ENCODE data around the gene ID1. TPM values are rescaled to one million over a fixed set of nuclear protein-coding genes. Genes with fewer than 3 reads are reported as not detected.

The ID1 gene
- total and polyA plus RNA-seq, 2 of the 13 experiments (the other 11 are each of a cell fraction or from before 2014, with no cell fraction given): 320 to 419 TPM

DNA sequence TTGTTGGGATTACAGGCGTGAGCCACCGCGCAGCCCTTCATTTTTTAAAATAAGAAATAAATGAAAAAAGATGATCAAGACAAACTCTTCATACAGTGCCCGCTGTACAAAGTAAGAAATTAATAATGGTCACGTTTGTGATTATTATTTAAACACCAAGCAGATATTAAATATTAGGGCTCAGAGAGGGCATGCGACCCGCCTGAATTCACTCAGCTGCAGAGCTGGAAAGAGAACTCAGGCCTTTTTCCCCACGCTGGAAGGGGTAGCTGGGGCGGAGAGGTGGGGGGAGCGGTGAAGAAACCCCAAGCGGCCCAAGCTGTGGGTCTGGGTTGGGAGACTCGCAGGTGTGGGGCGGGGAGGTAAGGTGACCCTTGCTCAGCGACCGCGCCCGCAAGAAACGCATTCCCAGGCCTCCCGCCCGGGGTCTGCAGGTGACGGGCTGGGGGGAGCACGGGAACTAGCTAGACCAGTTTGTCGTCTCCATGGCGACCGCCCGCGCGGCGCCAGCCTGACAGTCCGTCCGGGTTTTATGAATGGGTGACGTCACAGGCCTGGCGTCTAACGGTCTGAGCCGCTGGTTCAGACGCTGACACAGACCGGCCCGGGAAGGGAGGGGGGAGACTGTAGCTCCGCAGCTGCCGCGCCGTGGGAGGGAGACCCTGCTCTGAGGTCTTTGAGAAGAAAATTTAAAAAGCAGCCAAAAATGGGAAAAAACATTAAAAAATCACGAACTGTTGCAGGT is 1.1 kb upstream of the ID1 start (continued):
- TF ChIP-seq, protein P1, sequence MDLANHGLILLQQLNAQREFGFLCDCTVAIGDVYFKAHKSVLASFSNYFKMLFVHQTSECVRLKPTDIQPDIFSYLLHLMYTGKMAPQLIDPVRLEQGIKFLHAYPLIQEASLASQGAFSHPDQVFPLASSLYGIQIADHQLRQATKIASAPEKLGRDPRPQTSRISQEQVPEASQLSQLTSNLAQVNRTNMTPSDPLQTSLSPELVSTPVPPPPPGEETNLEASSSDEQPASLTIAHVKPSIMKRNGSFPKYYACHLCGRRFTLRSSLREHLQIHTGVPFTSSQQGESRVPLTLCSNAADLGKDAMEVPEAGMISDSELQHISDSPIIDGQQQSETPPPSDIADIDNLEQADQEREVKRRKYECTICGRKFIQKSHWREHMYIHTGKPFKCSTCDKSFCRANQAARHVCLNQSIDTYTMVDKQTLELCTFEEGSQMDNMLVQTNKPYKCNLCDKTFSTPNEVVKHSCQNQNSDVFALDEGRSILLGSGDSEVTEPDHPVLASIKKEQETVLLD (CRISPR knock-in tag; IDR thresholded peaks at IDR 0.05; ENCODE audit: low read depth): peak; percentile 82
- TF ChIP-seq RELA (CRISPR knock-in tag; IDR thresholded peaks at IDR 0.05): peak; percentile 91
- TF ChIP-seq NRL (CRISPR knock-in tag; IDR thresholded peaks at IDR 0.05; ENCODE audit: borderline replicate concordance): peak; percentile 97
- peak; percentile 80; the same call in 1 of the 2 replicates for TF ChIP-seq ZMAT3 (CRISPR knock-in tag; conservative IDR thresholded peaks at IDR 0.05)
- 0 out of 2 replicates have a peak, but pooled peaks have one; percentile 53 for TF ChIP-seq CHCHD3 (CRISPR knock-in tag; IDR thresholded peaks at IDR 0.05)
- peak; percentile 99 for TF ChIP-seq MED1 (CRISPR knock-in tag; IDR thresholded peaks at IDR 0.05)
- peak; percentile 98 for TF ChIP-seq ZMYM3 (CRISPR knock-in tag; IDR thresholded peaks at IDR 0.05)
- no peak; the same call in 1 of the 2 replicates for TF ChIP-seq ZNF784 (CRISPR knock-in tag; IDR thresholded peaks at IDR 0.05; ENCODE audit: borderline replicate concordance)
- TF ChIP-seq TBL1XR1 (IDR thresholded peaks at IDR 0.05; ENCODE audit: borderline replicate concordance, low read length, partially characterized antibody): peak; percentile 94
- TF ChIP-seq ZNF709 (CRISPR knock-in tag; IDR thresholded peaks at IDR 0.05): no peak
- TF ChIP-seq ZNF138 (CRISPR knock-in tag; IDR thresholded peaks at IDR 0.05; ENCODE audit: low read depth): peak; percentile 87; the same call in 1 of the 2 replicates
- peak; percentile 87; the same call in 1 of the 2 replicates for TF ChIP-seq ZNF513 (CRISPR knock-in tag; conservative IDR thresholded peaks at IDR 0.05)
- TF ChIP-seq ATAD3A (CRISPR knock-in tag; IDR thresholded peaks at IDR 0.05): no peak
- TF ChIP-seq, protein P2, sequence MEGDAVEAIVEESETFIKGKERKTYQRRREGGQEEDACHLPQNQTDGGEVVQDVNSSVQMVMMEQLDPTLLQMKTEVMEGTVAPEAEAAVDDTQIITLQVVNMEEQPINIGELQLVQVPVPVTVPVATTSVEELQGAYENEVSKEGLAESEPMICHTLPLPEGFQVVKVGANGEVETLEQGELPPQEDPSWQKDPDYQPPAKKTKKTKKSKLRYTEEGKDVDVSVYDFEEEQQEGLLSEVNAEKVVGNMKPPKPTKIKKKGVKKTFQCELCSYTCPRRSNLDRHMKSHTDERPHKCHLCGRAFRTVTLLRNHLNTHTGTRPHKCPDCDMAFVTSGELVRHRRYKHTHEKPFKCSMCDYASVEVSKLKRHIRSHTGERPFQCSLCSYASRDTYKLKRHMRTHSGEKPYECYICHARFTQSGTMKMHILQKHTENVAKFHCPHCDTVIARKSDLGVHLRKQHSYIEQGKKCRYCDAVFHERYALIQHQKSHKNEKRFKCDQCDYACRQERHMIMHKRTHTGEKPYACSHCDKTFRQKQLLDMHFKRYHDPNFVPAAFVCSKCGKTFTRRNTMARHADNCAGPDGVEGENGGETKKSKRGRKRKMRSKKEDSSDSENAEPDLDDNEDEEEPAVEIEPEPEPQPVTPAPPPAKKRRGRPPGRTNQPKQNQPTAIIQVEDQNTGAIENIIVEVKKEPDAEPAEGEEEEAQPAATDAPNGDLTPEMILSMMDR (CRISPR knock-in tag; IDR thresholded peaks at IDR 0.05): peak; percentile 49; the same call in 1 of the 2 replicates
- peak; percentile 97 for TF ChIP-seq ZNF572 (CRISPR knock-in tag; IDR thresholded peaks at IDR 0.05)
- TF ChIP-seq ZNF263 (CRISPR knock-in tag; IDR thresholded peaks at IDR 0.05): peak; percentile 84
- TF ChIP-seq SIX1 (CRISPR knock-in tag; IDR thresholded peaks at IDR 0.05; ENCODE audit: borderline replicate concordance): peak; percentile 74
- TF ChIP-seq HOXD1 (CRISPR knock-in tag; IDR thresholded peaks at IDR 0.05): peak; percentile 99
- TF ChIP-seq RBFOX2 (IDR thresholded peaks at IDR 0.05; ENCODE audit: low read depth, low read length): peak; percentile 99
- TF ChIP-seq ZNF256 (CRISPR knock-in tag; conservative IDR thresholded peaks at IDR 0.05): peak; percentile 75; the same call in 1 of the 2 replicates
- TF ChIP-seq GPN1 (CRISPR knock-in tag; IDR thresholded peaks at IDR 0.05; ENCODE audit: borderline replicate concordance): no peak
- peak; percentile 98 for TF ChIP-seq PCBP1 (IDR thresholded peaks at IDR 0.05; ENCODE audit: borderline replicate concordance, low read depth, low read length)
- TF ChIP-seq ARID2 (CRISPR knock-in tag; IDR thresholded peaks at IDR 0.05; ENCODE audit: borderline replicate concordance): 0 out of 2 replicates have a peak, but pooled peaks have one; percentile 9
- TF ChIP-seq THAP11 (CRISPR knock-in tag; IDR thresholded peaks at IDR 0.05): peak; percentile 71; the same call in 1 of the 2 replicates
- TF ChIP-seq KLF15 (CRISPR knock-in tag; IDR thresholded peaks at IDR 0.05; ENCODE audit: borderline replicate concordance): peak; percentile 90; the same call in 1 of the 2 replicates

Measured in HepG2 (cell line).